Parathyroid adenoma (tissue), 2 donors: ENCODE data around the gene AGBL4.

Experiments used
- H2AFZ ChIP-seq: fragments of 300-600 bp; sonication (generic); one replicate; pipeline ENCODE4 v1.7.0; 2017; ENCODE audit warnings: antibody characterized with exemption, mild to moderate bottlenecking
- H3K27ac ChIP-seq: fragments of 300-600 bp; sonication (generic); one replicate; pipeline ENCODE4 v1.7.0; 2017
- H3K27me3 ChIP-seq: fragments of 300-600 bp; sonication (generic); one replicate; pipeline ENCODE4 v1.7.0; 2017; ENCODE audit warnings: low read length; ENCODE audit not compliant: control insufficient read depth, insufficient read depth
- H3K36me3 ChIP-seq: fragments of 300-600 bp; sonication (generic); one replicate; pipeline ENCODE4 v1.7.0; 2017; ENCODE audit warnings: low read length; ENCODE audit not compliant: control insufficient read depth, insufficient read depth
- H3K4me1 ChIP-seq: fragments of 300-600 bp; sonication (generic); one replicate; pipeline ENCODE4 v1.7.0; 2017; ENCODE audit warnings: control low read depth
- H3K4me2 ChIP-seq: fragments of 300-600 bp; sonication (generic); one replicate; pipeline ENCODE4 v1.7.0; 2017; ENCODE audit warnings: low read length
- H3K4me3 ChIP-seq: fragments of 300-600 bp; sonication (generic); one replicate; pipeline ENCODE4 v1.7.0; 2017; ENCODE audit warnings: low read depth, low read length
- H3K79me2 ChIP-seq: fragments of 300-600 bp; sonication (generic); one replicate; pipeline ENCODE4 v1.7.0; 2017; ENCODE audit warnings: control low read depth
- H3K9ac ChIP-seq: fragments of 300-600 bp; sonication (generic); one replicate; pipeline ENCODE4 v1.7.0; 2017; ENCODE audit warnings: mild to moderate bottlenecking
- H3K9me3 ChIP-seq: fragments of 300-600 bp; sonication (generic); one replicate; pipeline ENCODE4 v1.7.0; 2017; ENCODE audit warnings: low read length; ENCODE audit not compliant: control insufficient read depth
- TF ChIP-seq, protein P1 (sequence below): fragments of 300-600 bp; sonication (generic); IDR thresholded peaks from one replicate; pipeline ENCODE4 v1.7.0; 2017; ENCODE audit warnings: antibody characterized with exemption, mild to moderate bottlenecking
- donor health status: primary hyperparathyroidism.

AGBL4 gene

DNA sequence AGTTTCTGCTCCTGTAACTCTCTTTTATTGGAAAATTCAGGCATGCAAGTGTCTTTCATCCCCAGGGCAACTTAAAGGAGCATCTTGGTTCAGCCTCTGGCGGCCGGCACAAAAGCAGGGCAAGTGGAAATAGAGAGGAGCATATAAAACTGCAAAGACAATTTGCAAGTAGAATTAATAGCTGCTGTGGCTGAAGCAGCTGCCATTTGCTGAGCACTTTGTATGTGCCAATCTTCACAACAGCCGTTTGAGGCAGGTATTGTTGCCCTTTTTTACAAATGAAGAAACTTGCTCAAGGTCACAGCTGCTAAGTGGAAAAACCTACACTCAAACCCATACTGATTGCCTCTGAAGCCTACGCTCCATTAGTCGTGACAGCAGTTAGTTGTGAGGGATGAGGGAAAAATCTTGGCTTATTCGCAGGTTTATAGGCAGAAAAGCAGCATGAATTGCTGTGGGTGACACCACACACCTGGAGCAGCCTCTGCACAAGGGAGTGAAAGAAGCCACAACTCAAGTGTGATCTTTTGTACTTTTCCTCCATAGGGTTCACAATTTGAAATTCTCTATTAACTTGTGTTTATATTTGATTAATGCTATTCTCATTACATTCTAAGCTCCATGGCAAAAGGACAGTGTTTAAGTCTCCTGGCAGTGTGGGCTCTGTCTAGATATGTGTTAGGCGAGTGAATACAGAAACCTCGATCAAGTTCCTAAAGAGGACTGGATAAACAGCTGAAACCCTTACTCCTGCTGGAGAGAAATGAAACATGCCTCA is 1148.0 kb downstream of the AGBL4 start:
- Histone ChIP-seq H3K27ac (no peak overlapping the region), H3K4me3 (no peak overlapping the region), H3K4me2 (no peak overlapping the region), H3K36me3 (no peaks in the 10 kb centered on the region), H3K27me3 (no peaks in the 10 kb centered on the region), H3K4me1 (no peaks in the 10 kb centered on the region), H3K9ac (no peak overlapping the region), H2AFZ (no peak overlapping the region), H3K9me3 (no peaks in the 10 kb centered on the region), H3K79me2 (no peaks in the 10 kb centered on the region)
- TF ChIP-seq, protein P1, sequence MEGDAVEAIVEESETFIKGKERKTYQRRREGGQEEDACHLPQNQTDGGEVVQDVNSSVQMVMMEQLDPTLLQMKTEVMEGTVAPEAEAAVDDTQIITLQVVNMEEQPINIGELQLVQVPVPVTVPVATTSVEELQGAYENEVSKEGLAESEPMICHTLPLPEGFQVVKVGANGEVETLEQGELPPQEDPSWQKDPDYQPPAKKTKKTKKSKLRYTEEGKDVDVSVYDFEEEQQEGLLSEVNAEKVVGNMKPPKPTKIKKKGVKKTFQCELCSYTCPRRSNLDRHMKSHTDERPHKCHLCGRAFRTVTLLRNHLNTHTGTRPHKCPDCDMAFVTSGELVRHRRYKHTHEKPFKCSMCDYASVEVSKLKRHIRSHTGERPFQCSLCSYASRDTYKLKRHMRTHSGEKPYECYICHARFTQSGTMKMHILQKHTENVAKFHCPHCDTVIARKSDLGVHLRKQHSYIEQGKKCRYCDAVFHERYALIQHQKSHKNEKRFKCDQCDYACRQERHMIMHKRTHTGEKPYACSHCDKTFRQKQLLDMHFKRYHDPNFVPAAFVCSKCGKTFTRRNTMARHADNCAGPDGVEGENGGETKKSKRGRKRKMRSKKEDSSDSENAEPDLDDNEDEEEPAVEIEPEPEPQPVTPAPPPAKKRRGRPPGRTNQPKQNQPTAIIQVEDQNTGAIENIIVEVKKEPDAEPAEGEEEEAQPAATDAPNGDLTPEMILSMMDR = no peak

DNA sequence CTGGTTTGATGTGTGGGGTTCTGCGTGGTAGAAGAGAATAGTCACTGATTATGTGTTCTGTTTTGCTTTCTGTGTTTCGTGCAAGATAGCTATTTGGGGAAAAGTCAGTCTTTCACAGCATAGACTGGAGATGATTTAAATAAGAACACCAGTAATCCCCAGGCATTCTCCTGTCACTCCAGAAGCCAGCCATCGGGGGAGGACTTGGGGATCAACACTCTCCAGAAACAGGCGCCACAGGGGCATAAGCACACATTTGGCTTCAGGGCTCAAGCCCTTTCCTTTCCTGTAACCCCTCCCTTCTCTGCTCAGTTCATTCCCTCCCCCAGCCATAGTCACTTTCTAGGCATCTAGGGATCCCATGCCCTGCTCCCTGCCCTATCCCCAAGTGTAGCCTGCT is 1149.8 kb downstream of the AGBL4 start:
- no peaks in the 10 kb centered on the region for H3K27me3 ChIP-seq
- H3K27ac ChIP-seq = no peak overlapping the region
- H3K4me1 ChIP-seq = no peaks in the 10 kb centered on the region
- no peak overlapping the region for H2AFZ ChIP-seq
- TF ChIP-seq, protein P1 = no peak
- H3K36me3 ChIP-seq = no peaks in the 10 kb centered on the region
- no peak overlapping the region for H3K4me2 ChIP-seq
- no peaks in the 10 kb centered on the region for H3K9me3 ChIP-seq
- no peak overlapping the region for H3K9ac ChIP-seq
- no peaks in the 10 kb centered on the region for H3K79me2 ChIP-seq
- no peak overlapping the region for H3K4me3 ChIP-seq

DNA sequence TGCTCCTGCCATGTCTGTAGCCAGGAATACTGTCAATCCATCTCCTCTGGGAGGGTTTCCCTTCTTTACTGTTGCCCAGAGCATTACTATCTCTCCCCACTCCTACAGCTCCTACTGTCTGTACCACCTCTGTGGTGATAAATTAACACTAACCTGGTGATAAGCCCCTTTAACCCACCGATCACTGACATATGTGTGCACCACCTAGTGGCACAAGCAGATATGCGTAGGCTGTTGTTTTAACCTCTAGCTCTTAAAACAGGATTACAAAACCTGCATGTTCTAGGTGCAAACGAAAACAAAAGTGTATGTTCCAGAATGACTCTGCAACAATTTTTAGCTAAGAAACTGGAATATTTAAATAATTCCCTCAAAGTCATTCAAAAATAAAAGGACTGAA is 1153.2 kb downstream of the AGBL4 start:
- TF ChIP-seq, protein P1 = no peak
- Histone ChIP-seq H3K27ac (no peak overlapping the region), H3K36me3 (no peaks in the 10 kb centered on the region), H2AFZ (no peak overlapping the region), H3K27me3 (no peaks in the 10 kb centered on the region), H3K79me2 (no peaks in the 10 kb centered on the region), H3K4me2 (no peak overlapping the region), H3K9ac (no peak overlapping the region), H3K4me3 (no peak overlapping the region), H3K4me1 (no peaks in the 10 kb centered on the region), H3K9me3 (no peaks in the 10 kb centered on the region)

DNA sequence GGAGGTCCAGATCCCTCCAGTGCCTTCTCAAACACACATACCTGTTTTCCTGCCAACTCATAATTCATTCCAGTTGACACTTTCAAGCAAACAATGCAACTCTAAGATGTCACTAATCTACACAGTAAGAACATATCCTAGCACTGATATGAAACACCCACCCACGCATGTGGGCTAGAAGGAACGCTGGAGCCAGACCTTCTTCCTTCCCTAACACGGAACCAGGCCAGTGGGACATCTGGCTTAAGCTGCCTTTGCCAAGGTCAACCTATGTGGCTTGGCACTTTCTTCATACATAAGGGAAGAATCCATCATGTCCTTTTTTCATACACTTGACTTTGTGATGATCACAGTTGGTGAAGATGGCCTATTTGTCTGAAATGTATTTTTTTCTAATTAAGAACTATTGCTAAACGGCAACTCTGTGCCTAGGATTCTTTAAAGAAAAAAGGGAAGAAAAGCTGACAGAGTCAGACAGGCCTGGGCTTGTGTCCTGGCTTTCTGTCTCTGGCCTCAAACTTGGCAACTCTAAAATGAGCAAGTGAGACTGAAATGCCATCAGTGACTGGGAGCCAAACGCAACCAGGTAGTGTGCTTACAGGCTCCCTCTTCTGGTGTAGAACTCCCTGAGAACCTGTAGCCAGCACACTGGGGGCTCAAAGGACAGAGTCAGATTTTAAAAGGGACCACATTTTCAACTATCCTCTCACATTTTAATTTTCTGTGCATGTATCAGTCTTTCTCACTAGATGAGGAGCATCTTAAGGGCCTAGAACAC is 1154.4 kb downstream of the AGBL4 start:
- Histone ChIP-seq H2AFZ (no peak overlapping the region), H3K4me3 (no peak overlapping the region), H3K27me3 (no peaks in the 10 kb centered on the region), H3K9ac (no peak overlapping the region), H3K4me2 (no peak overlapping the region), H3K79me2 (no peaks in the 10 kb centered on the region), H3K36me3 (no peaks in the 10 kb centered on the region), H3K9me3 (no peaks in the 10 kb centered on the region), H3K4me1 (no peaks in the 10 kb centered on the region), H3K27ac (no peak overlapping the region)
- TF ChIP-seq, protein P1 = no peak
